PC-3 (cell line): ENCODE results near the gene PXDC1. TPM values are rescaled to one million over a fixed set of nuclear protein-coding genes. Genes with fewer than 3 reads are reported as not detected.

ENCODE experiments used
- ATAC-seq: fragments of 200-7000 bp; cut with Tn5 transposase; 2 replicates; pipeline ENCODE4 v1.9.1; 2020; ENCODE audit warnings: mild to moderate bottlenecking, moderate library complexity
- BruUV-seq: library from RNA; stranded (reverse); fragments of 400-500 nt; replicated peaks from 2 replicates; lab custom pipeline; 2021; lab: Mats Ljungman, UMichigan
- CTCF ChIA-PET: fragments of 300-600 bp; sonication (Branson Sonifier 250); formaldehyde crosslinking; loops from one replicate; lab custom pipeline; 2022; ENCODE audit warnings: antibody characterized with exemption; lab: Charles Lee
- POLR2A ChIA-PET: fragments of 300-600 bp; sonication (Branson Sonifier 250); formaldehyde crosslinking; loops from one replicate; lab custom pipeline; 2022; ENCODE audit warnings: antibody characterized with exemption; ENCODE audit not compliant: unreplicated experiment; lab: Charles Lee
- DNase-seq: peaks from one replicate; pipeline ENCODE4 v3.0.0-alpha.2; 2015
- H2AFZ ChIP-seq: fragments of 300-600 bp; sonication (generic); 2 replicates; pipeline ENCODE4 v1.6.0; 2016; ENCODE audit warnings: antibody characterized with exemption, low read length
- H3F3A ChIP-seq: fragments of 300-600 bp; sonication (generic); one replicate; pipeline ENCODE4 v1.6.0; 2017; ENCODE audit warnings: antibody characterized with exemption, low read length, control low read depth, mild to moderate bottlenecking; ENCODE audit not compliant: unreplicated experiment
- H3K27ac ChIP-seq: fragments of 300-600 bp; sonication (generic); 2 replicates; pipeline ENCODE4 v1.5.1; 2016; ENCODE audit warnings: mild to moderate bottlenecking, low read length
- H3K27me3 ChIP-seq: fragments of 300-600 bp; sonication (generic); 2 replicates; pipeline ENCODE4 v1.6.1; 2016; ENCODE audit warnings: low read length, mixed read lengths
- H3K36me3 ChIP-seq: fragments of 300-600 bp; sonication (generic); 2 replicates; pipeline ENCODE4 v1.6.1; 2016; ENCODE audit warnings: low read depth, mixed run types, low read length, mixed read lengths
- H3K4me1 ChIP-seq: fragments of 300-600 bp; sonication (generic); 2 replicates; pipeline ENCODE4 v1.5.1; 2016; ENCODE audit warnings: low read length; ENCODE audit not compliant: insufficient read depth
- H3K4me2 ChIP-seq: fragments of 300-600 bp; sonication (generic); 2 replicates; pipeline ENCODE4 v1.6.0; 2016; ENCODE audit warnings: low read length
- H3K4me3 ChIP-seq: fragments of 300-600 bp; sonication (generic); 2 replicates; pipeline ENCODE4 v1.5.1; 2016; ENCODE audit warnings: mild to moderate bottlenecking, low read length, mixed read lengths
- H3K79me2 ChIP-seq: fragments of 300-600 bp; sonication (generic); 2 replicates; pipeline ENCODE4 v1.6.1; 2017; ENCODE audit warnings: low read length, mixed read lengths
- H3K9ac ChIP-seq: fragments of 300-600 bp; sonication (generic); 2 replicates; pipeline ENCODE4 v1.6.0; 2016; ENCODE audit warnings: mild to moderate bottlenecking, low read length
- H3K9me2 ChIP-seq: fragments of 300-600 bp; sonication (generic); replicated peaks from 2 replicates; pipeline ENCODE4 v1.6.1; 2016; ENCODE audit warnings: mixed run types, low read length, mixed read lengths
- H3K9me3 ChIP-seq: fragments of 300-600 bp; sonication (generic); 2 replicates; pipeline ENCODE4 v1.6.1; 2016; ENCODE audit warnings: low read length, mixed read lengths
- H4K20me1 ChIP-seq: fragments of 300-600 bp; sonication (generic); 2 replicates; pipeline ENCODE4 v1.6.1; 2016; ENCODE audit warnings: low read length, mixed read lengths
- EZH2 ChIP-seq: fragments of 300-600 bp; sonication (generic); IDR thresholded peaks from one replicate; pipeline ENCODE4 v1.6.1; 2017; ENCODE audit warnings: antibody characterized with exemption, mild to moderate bottlenecking, low read length; ENCODE audit not compliant: unreplicated experiment
- EZH2phosphoT487 ChIP-seq: fragments of 300-600 bp; sonication (generic); IDR thresholded peaks from 2 replicates; pipeline ENCODE4 v1.6.1; 2018; ENCODE audit warnings: mild to moderate bottlenecking, antibody characterized with exemption, low read length, borderline replicate concordance
- intact Hi-C: fragments of 100-400 bp; cut with micrococcal nuclease; formaldehyde crosslinking; loops from 2 replicates; pipeline ENCODE4 v1.9.0; 2023
- total RNA-seq: library from RNA; depleted of rRNA; stranded (reverse); fragments of >200 nt; gene quantifications from 2 replicates; pipeline ENCODE4 v1.2.3, GENCODE V29; 2014
- TF ChIP-seq, protein P1 (sequence below): fragments of 300-600 bp; sonication (generic); conservative IDR thresholded peaks from 2 replicates; pipeline ENCODE4 v1.5.1; 2017; ENCODE audit warnings: antibody characterized with exemption, low read depth, mild to moderate bottlenecking, low read length

PXDC1 gene
- total RNA-seq, 1 experiment from 2014 or later, result 46.2 TPM

DNA sequence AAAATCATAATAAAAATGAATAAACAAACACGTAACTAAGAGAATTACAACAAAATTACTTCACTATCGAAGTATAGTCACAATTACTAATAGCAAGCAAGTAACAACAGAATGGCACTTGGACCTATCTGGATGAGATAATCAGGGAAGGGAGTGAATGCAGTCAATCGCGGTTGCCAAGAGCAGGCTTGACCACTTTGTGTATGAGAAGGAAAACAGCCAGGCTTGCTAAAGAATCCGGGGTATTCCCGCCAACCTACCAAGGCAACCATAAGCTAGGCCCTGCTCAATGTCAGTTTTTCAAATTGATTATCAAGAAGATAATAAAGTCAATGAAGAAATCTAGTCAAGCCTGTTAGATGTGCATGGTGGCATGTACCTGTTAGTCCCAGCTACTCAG is 39.7 kb downstream of the PXDC1 start:
- no TSS peak for BruUV-seq
- H3K36me3 ChIP-seq, result no peaks in the 10 kb centered on the region
- ChIA-PET CTCF (no interaction called here), POLR2A (no interaction called here)
- no peak overlapping the region for H3K4me2 ChIP-seq
- no peaks in the 10 kb centered on the region for H3K9me3 ChIP-seq
- H3K4me3 ChIP-seq, result no peak overlapping the region
- H3F3A ChIP-seq, result no peaks in the 10 kb centered on the region
- H3K9ac ChIP-seq, result no peak overlapping the region
- no peak overlapping the region for H3K27ac ChIP-seq
- no peaks in the 10 kb centered on the region for H3K4me1 ChIP-seq
- no peak overlapping the region for H2AFZ ChIP-seq
- no peak for ATAC-seq
- TF ChIP-seq EZH2phosphoT487 (no peak), EZH2 (no peak)
- TF ChIP-seq, protein P1, sequence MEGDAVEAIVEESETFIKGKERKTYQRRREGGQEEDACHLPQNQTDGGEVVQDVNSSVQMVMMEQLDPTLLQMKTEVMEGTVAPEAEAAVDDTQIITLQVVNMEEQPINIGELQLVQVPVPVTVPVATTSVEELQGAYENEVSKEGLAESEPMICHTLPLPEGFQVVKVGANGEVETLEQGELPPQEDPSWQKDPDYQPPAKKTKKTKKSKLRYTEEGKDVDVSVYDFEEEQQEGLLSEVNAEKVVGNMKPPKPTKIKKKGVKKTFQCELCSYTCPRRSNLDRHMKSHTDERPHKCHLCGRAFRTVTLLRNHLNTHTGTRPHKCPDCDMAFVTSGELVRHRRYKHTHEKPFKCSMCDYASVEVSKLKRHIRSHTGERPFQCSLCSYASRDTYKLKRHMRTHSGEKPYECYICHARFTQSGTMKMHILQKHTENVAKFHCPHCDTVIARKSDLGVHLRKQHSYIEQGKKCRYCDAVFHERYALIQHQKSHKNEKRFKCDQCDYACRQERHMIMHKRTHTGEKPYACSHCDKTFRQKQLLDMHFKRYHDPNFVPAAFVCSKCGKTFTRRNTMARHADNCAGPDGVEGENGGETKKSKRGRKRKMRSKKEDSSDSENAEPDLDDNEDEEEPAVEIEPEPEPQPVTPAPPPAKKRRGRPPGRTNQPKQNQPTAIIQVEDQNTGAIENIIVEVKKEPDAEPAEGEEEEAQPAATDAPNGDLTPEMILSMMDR, result no peak
- no peaks in the 10 kb centered on the region for H4K20me1 ChIP-seq
- no peaks in the 10 kb centered on the region for H3K9me2 ChIP-seq
- no peaks in the 10 kb centered on the region for H3K27me3 ChIP-seq
- no peak for DNase-seq
- H3K79me2 ChIP-seq, result no peaks in the 10 kb centered on the region
- intact Hi-C loops, result no loop called here

DNA sequence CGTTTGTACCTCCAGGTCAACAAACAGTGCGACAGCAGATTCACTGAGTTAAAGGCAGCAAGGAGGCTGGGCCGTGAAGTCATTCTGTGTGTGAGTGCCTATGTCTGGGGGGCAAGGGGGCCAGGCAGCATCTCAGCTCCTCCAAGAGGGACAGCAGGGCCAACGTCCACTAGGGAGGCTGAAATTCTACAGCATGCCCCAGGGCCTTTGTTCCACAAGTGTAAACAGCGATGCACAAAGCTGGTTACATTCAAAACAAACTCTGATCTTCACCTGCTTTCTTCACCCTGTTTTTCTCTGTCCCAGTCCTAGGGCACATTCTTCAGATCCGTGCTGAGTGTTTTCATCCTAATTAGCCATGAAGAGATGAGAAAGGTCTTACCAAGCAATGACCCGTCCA is 41.1 kb downstream of the PXDC1 start:
- Histone ChIP-seq H3K27me3 (no peaks in the 10 kb centered on the region), H3K36me3 (no peaks in the 10 kb centered on the region), H3K4me1 (no peaks in the 10 kb centered on the region), H4K20me1 (no peaks in the 10 kb centered on the region), H3K4me3 (no peak overlapping the region), H2AFZ (no peak overlapping the region), H3K4me2 (no peak overlapping the region), H3K9ac (no peak overlapping the region), H3F3A (no peaks in the 10 kb centered on the region), H3K79me2 (no peaks in the 10 kb centered on the region), H3K9me2 (no peaks in the 10 kb centered on the region), H3K9me3 (no peaks in the 10 kb centered on the region), H3K27ac (no peak overlapping the region)
- ATAC-seq (no peak), DNase-seq (no peak)
- TF ChIP-seq EZH2phosphoT487, result no peak
- POLR2A ChIA-PET, result no interaction called here
- intact Hi-C loops, result no loop called here
- CTCF ChIA-PET, result no interaction called here
- no TSS peak for BruUV-seq

DNA sequence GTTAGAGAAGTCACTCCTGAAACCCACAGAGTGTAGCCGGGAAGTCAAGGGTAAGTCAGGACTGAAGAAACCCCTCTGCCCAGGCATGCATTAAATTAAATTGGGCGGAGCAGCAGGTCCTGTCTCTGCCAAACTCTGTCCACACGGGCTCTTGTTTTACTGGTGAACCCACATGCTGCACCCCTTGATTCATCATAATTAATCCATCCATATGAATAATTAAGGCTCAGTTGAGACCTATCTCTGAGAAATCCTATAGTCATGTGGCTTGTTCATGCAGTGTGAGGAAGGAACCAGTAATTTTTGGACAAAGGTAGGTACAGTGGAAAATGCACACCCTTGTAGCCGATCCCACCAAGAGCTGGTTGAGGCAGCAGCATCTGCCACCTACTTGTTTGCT is 43.0 kb downstream of the PXDC1 start:
- no peak for ATAC-seq
- no peak overlapping the region for H3K9ac ChIP-seq
- intact Hi-C loops, result no loop called here
- CTCF ChIA-PET, result no interaction called here
- no TSS peak for BruUV-seq
- no peaks in the 10 kb centered on the region for H3K9me2 ChIP-seq
- H3K79me2 ChIP-seq, result no peaks in the 10 kb centered on the region
- no peak overlapping the region for H3K4me3 ChIP-seq
- no peaks in the 10 kb centered on the region for H3K9me3 ChIP-seq
- H3K4me2 ChIP-seq, result no peak overlapping the region
- POLR2A ChIA-PET, result interaction anchor here (0.6 kb wide), 1 partner anchor 368 kb away, joined by 5 read pairs; no protein-coding TSS in a partner anchor
- no peak overlapping the region for H3K27ac ChIP-seq
- H3F3A ChIP-seq, result no peaks in the 10 kb centered on the region
- H3K27me3 ChIP-seq, result no peaks in the 10 kb centered on the region
- no peaks in the 10 kb centered on the region for H3K36me3 ChIP-seq
- H3K4me1 ChIP-seq, result no peaks in the 10 kb centered on the region
- no peak overlapping the region for H2AFZ ChIP-seq
- no peak for TF ChIP-seq EZH2phosphoT487
- TF ChIP-seq, protein P1, result no peak
- TF ChIP-seq EZH2, result no peak
- no peak for DNase-seq
- no peaks in the 10 kb centered on the region for H4K20me1 ChIP-seq
